ENCODE results near the gene DRAXIN.

DRAXIN gene

GRCh38 chr1:11682799-11683198 is 8.7 kb upstream of the DRAXIN start:
- TF ChIP-seq CTCF (IDR thresholded peaks at IDR 0.05; ENCODE audit: control insufficient read depth, extremely low read depth, insufficient read depth) = no peak
- DNase-seq (ENCODE audit: low read depth) = no peak
- no peak overlapping the region for H3K4me3 ChIP-seq (ENCODE audit: low read depth, low read length)

DNA sequence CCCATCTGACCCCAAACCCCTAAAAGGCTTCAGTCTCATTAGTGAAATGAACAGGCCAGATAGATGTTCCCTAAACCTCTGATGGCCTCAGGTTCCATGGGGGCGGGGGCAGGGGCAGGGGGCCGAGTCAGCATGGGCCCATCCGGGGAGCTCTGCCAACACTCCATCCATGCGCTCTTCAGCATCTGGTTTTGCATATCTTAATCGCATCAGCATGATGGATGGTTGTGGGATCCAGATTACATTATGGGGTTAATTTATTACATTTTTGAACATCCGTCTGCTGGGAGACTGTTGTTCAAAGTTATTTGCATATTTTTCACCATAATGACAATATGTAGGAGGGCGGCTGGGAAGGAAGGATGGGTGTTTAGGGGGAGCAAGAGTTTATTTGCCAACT is 7.4 kb upstream of the DRAXIN start:
- no peak for TF ChIP-seq CTCF (IDR thresholded peaks at IDR 0.05; ENCODE audit: control insufficient read depth, extremely low read depth, insufficient read depth)
- DNase-seq (ENCODE audit: low read depth) = no peak
- H3K4me3 ChIP-seq (ENCODE audit: low read depth, low read length) = no peak overlapping the region

DNA sequence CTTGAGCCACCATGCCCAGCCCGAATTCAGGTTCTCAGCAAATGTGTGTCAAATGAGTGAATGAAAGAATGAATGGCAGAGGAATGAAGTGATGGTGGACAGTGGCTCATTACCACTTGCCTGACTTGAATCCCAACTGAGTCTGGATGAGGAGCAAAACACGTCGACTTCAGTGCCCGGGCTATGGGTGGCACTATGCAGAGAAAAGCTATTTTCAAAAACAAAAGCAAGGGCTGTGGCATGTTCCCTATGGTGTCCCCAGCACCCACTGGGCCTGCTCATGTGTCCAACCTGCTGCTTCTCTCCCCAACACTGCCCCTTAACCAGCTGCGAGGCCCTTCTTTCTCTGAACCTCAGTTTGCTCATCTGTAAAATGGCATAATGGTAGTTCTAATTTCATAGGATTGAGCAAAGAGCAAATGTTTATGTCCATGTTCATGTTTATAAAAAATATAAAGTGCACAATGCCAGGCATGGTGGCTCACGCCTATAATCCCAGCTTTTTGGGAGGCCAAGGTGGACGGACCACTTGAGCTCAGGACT is 6.2 kb upstream of the DRAXIN start:
- TF ChIP-seq CTCF (IDR thresholded peaks at IDR 0.05; ENCODE audit: control insufficient read depth, extremely low read depth, insufficient read depth) = no peak
- no peak for DNase-seq (ENCODE audit: low read depth)
- no peak overlapping the region for H3K4me3 ChIP-seq (ENCODE audit: low read depth, low read length)

- no peak overlapping the region for H3K4me3 ChIP-seq (ENCODE audit: low read depth, low read length)
- DNase-seq (ENCODE audit: low read depth) = no peak
- TF ChIP-seq CTCF (IDR thresholded peaks at IDR 0.05; ENCODE audit: control insufficient read depth, extremely low read depth, insufficient read depth) = no peak
Measured at GRCh38 chr1:11688506-11688905, 3.0 kb upstream of the DRAXIN start.

GRCh38 chr1:11690397-11691301 is 861 bp upstream of the DRAXIN start:
- no peak for TF ChIP-seq CTCF (IDR thresholded peaks at IDR 0.05; ENCODE audit: control insufficient read depth, extremely low read depth, insufficient read depth)
- H3K4me3 ChIP-seq (ENCODE audit: low read depth, low read length) = peak overlapping the region; percentile 39
- no peak for DNase-seq (ENCODE audit: low read depth)

DNA sequence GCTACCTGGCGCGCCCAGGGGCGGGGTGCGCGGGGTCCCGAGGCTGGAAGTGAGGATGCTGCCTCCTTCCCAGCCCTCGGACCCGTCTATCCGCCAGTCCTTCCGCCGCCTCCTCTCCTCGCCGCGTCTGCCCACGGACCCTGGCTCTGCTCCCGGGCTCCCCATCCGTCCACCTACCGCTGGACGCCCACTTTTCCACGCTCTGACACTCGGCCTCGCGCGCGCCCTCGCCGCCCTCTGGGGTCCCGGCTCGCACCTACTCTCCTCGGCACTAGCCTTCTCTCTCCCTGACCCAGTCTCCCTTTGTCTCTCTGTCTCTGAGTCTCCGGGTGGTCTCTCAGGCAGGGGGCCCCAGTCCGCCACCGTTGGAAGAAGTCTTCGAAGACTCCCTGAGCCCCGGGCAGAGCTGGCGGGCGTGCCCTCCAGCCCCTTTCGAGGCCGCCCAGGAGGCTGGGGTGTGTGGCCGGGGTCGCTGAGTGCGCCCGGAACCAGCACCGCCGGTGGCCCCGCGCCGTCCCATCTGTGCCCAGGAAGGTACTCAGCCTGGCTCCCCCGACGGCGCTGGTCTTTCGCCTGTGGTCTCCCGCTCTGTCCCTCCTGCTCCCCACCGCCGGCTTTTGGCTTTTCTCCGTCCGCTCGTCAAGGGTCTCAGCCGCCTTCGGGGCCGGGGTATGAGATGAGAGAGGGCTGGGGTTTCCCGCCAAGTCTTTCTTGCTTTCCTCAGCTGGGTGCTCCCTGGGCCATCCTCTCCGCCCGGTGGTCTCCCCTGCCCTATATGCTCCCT is 610 bp downstream of the DRAXIN start:
- DNase-seq (ENCODE audit: low read depth) = no peak
- H3K4me3 ChIP-seq (ENCODE audit: low read depth, low read length) = no peak overlapping the region
- no peak for TF ChIP-seq CTCF (IDR thresholded peaks at IDR 0.05; ENCODE audit: control insufficient read depth, extremely low read depth, insufficient read depth)
